CD4-positive, alpha-beta T cell treated with Interleukin-6 at 100 ng/mL for 8 hours (primary cell): ENCODE measurements around the gene TMEM82.
A peak's percentile ranks its signal among the peaks of the same experiment; 100 is the strongest.

Experiments
- DNase-seq: peaks from one replicate; pipeline ENCODE4 v3.0.0-alpha.2; 2020; ENCODE audit warnings: mixed read lengths, low spot score

The TMEM82 gene

GRCh38 chr1:15736038-15736891 lies 6.0 kb upstream of the TMEM82 start, which contains the start of gene SLC25A34:
Gene SLC25A34, plus strand, starts transcription at chr1:15736258. Its CDS starts 228 bp downstream, at chr1:15736486.
- no peak for DNase-seq

- no peak for DNase-seq
Measured at GRCh38 chr1:15736892-15737261, 5.4 kb upstream of the TMEM82 start.

GRCh38 chr1:15737324-15738319 lies 4.7 kb upstream of the TMEM82 start:
- DNase-seq: no peak

- DNase-seq: no peak
Measured at GRCh38 chr1:15738416-15739113, 3.7 kb upstream of the TMEM82 start.

- DNase-seq: no peak
Measured at GRCh38 chr1:15739259-15739658, 3.0 kb upstream of the TMEM82 start.

GRCh38 chr1:15739745-15740144 lies 2.6 kb upstream of the TMEM82 start:
- no peak for DNase-seq

GRCh38 chr1:15740924-15741850 lies 1.1 kb upstream of the TMEM82 start:
- peak; percentile 62 for DNase-seq

- DNase-seq: no peak
Measured at GRCh38 chr1:15744122-15744679, 1.9 kb downstream of the TMEM82 start.

- no peak for DNase-seq
Measured at GRCh38 chr1:15747378-15747777, 5.1 kb downstream of the TMEM82 start.

- no peak for DNase-seq
Measured at GRCh38 chr1:15748264-15748663, 6.0 kb downstream of the TMEM82 start.

GRCh38 chr1:15748690-15749398 lies 6.5 kb downstream of the TMEM82 start:
- DNase-seq: no peak

GRCh38 chr1:15749399-15750291 lies 7.3 kb downstream of the TMEM82 start:
- DNase-seq: no peak

GRCh38 chr1:15750924-15751323 lies 8.6 kb downstream of the TMEM82 start:
- no peak for DNase-seq

GRCh38 chr1:15751717-15752116 lies 9.4 kb downstream of the TMEM82 start:
- DNase-seq: no peak

- no peak for DNase-seq
Measured at GRCh38 chr1:15753776-15754175, 11.5 kb downstream of the TMEM82 start.

- DNase-seq: no peak
Measured at GRCh38 chr1:15755021-15755645, 12.8 kb downstream of the TMEM82 start.

GRCh38 chr1:15755646-15756040 lies 13.3 kb downstream of the TMEM82 start:
- DNase-seq: no peak
